Activated naive CD8-positive, alpha-beta T cell treated with anti-CD3 and anti-CD28 coated beads, Interleukin-2, amount 50 U/mL, for 16 hours (primary cell): ENCODE results near the gene SPOCK2.
"Not testable (repeated sequence)": the region's sequence is repeated elsewhere in the genome, so short reads cannot be mapped to it uniquely, and the experiment has no call there.

Experiments used
- DNase-seq: peaks from one replicate; pipeline ENCODE4 v3.0.0-alpha.2; 2020; ENCODE audit warnings: low read depth, low spot score

Gene SPOCK2

DNA sequence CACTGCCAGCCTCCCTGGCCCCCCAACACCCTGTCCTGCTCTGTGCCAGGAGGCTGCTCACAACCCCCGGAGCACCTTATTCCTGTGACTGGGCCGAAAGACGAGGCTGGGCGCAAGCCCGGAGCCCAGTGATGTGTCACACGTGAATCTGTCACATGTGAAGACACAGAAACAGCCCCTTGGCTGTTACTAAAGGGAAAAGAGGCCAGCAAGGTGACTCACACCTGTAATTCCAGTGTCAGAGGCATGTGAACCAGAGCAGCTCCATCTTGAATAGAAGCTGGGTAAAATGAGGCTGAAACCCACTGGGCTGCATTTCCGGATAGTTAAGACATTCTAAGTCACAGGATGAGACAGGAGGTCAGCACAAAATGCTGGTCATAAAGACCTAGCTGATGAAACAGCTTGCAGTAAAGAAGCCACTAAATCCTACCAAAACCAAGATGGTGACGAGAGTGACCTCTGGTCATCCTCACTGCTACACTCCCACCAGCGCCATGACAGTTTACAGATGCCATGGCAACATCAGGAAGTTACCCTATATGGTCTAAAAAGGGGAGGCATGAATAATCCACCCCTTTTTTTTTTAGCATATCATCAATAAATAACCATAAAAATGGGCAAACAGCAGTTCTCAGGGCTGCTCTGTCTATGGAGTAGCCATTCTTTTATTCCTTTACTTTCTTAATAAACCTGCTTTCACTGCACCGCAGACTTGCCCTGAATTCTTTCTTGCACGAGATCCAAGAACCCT is 55.8 kb downstream of the SPOCK2 start:
- not testable (repeated sequence) for DNase-seq

DNA sequence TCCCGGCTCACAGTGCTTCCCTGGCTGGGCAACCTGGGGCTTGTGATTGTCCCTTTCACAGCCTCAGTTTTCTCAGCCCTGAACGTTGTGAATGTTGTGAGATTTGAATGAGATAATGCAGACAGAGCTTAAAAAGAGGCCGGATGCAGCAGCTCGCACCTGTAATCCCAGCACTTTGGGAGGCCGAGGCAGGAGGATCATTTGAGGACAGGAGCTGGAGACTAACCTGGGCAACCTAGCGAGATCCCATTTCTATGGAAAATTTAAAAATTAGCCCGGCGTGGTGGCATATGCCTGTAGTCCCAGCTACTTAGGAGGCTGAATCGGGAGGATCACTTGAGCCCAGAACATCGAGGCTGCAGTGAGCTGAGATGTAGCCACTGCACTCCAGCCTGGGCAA is 56.6 kb downstream of the SPOCK2 start:
- no peak for DNase-seq

DNA sequence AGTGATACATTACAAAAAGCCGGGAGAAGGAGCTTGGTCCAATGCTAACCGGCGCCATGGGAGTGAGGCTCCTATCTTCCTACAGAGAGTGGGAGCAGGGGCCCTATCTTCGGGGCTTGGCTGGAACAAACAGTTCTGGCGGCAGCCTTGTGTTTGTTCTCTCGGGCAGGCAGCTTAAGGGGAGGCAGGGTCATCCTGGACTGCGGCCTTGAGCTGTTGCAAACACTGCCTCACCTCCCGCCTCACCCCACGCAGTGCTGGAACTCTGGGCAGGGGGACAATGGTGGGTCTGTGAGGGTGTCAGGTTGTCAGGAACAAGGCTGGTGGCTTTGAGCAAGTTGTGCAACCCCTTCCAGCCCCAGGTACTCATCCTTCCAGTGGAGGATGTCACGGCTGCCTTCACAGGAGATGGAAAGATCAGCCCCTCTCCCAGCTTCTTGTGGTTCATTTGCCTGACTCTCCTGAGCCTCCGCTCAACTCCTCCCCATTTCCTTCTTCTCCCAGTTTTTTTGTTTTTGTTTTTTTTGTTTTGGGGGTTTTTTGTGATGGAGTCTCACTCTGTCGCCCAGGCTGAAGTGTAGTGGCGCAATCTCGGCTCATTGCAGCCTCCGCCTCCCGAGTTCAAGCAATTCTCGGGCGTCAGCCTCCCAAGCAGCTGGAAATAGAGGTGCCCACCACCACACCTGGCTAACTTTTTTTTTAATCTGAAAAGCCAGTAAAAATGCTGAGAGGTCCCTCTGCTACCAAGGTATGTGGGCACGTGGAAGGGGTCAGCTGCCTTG is 57.4 kb downstream of the SPOCK2 start:
- DNase-seq: no peak

GRCh38 chr10:72029414-72029813 is 58.9 kb downstream of the SPOCK2 start:
- no peak for DNase-seq

- DNase-seq: no peak
Observed at GRCh38 chr10:72027498-72027897, 60.9 kb downstream of the SPOCK2 start.

DNA sequence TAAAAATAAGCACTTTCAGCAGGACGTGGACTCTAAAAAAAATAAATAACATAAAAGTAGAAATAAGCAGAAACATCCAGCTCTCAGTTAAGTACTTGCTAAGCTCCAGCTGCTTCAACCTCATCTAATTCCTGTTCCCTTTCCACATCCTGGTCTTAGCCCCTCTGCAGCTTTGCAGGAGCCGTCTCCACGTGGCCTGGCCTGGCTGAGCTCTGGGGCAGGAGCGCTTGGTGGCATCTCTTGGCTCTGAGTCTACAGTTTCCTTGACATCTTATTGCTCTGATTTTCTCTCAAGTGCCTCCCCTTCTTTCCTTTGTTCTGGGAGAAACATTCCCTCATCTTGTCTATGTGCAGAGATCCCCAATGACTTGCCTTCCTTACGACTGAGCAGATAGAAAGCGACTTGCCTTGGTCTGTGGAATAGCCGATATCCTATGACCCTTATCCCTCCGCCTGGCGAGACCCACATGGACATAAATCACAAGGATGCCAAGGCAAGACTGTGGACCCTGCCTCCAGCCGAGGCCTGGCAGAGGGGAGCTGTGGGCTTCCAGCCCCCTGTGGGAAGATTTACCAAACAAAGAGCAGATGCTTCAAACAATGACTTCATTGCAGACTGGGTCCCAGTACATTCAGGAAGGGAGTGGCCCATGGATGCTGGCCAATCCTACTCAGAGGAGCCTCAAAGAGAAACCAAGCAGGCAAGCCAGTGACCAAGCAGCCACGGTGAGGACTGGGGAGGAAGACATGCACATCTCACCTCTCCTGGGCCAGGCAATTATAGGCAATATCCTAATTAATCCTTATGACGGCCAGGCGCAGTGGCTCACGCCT is 61.9 kb downstream of the SPOCK2 start:
- no peak for DNase-seq

DNA sequence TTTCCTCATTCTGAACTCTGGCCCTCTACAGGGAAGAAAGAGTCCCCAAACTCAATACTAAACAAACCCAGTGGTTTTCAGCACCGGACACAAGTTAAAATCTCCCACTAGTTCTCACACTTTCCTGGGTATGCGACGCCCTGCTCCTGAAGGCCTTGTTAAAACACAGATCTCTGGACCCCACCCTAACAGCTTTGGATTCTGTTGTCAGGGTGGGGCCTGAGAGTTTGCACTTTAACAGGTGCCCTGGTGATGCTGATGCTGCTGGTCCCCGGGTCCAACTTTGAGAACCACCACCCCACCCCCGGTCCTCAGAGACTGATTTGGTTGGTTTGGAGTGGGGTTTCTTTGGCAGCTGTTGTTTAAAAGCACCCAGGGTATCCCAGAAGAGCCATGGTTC is 62.5 kb downstream of the SPOCK2 start:
- no peak for DNase-seq

GRCh38 chr10:72025400-72025799 is 63.0 kb downstream of the SPOCK2 start:
- DNase-seq: no peak

DNA sequence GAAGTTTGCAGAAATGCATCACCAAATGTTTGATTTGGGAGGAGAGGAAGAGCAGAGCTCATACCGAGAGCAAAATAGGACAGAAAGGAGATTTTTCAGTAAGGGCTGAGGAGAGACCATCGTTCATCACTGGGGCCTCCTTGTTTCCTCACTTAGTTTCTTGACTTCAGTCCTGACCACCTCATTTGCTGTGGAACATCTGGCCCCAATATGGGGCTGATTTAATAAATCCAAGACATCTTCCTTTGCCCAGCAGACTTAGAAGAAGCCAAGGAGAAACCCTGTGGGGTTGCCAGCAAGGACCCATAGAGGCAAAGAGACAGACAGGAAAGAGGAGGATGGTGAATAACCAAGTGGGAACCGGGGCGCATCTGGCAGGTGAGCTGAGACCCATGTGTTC is 63.8 kb downstream of the SPOCK2 start:
- no peak for DNase-seq

DNA sequence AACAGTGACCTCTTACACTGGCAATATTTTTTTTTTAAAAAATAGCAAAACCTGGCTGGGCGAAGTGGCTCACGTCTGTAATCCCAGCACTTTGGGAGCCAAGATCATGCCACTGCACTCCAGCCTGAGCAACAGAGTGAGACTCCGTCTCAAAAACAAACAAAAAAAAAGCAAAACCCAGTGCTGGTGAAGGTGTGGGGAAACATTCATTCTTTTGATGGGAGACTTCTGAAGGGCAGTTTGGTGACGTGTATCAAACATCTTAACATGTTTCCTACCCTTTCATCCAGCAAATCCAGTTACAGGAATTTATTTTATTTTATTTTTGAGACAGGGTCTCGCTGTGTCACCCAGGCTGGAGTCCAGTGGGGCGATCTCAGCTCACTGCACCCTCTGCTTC is 66.1 kb downstream of the SPOCK2 start:
- DNase-seq: no peak

GRCh38 chr10:72020914-72021809 is 67.2 kb downstream of the SPOCK2 start:
- no peak for DNase-seq

DNA sequence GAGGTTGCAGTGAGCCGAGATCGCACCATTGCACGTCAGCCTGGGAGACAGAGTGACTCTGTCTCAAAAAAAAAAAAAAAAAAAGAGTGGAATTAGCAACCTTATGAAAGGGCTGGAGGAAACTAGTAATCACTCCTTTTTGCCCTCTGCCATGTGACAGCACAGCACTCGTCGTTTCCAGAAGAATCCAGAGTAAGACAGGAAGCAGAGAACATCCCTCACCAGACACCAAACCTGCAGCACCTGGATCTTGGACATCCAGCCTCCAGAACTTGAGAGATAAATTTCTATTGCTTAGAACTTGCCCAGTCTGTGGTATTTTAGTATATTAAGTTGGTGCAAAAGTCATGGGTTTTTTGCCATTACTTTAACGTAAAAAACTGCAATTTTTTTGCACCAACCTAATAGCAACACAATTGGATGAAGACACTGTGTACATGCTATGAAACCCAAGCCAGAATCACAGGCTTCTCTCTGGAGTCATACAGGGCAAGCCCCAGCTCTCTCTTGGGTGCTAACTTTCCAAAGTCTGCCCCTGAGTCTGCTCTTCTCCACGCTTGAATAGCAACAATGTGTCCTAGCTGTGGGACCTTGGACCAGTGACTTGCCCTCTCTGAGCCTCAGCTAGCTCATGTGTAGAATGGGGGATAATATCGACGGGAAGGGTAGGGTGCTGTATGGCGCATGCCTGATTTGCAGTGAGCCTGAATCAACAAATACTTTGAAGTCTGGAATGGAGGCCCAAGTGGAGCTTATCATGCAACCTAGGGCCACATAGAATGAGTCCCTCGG is 69.1 kb downstream of the SPOCK2 start:
- no peak for DNase-seq

DNA sequence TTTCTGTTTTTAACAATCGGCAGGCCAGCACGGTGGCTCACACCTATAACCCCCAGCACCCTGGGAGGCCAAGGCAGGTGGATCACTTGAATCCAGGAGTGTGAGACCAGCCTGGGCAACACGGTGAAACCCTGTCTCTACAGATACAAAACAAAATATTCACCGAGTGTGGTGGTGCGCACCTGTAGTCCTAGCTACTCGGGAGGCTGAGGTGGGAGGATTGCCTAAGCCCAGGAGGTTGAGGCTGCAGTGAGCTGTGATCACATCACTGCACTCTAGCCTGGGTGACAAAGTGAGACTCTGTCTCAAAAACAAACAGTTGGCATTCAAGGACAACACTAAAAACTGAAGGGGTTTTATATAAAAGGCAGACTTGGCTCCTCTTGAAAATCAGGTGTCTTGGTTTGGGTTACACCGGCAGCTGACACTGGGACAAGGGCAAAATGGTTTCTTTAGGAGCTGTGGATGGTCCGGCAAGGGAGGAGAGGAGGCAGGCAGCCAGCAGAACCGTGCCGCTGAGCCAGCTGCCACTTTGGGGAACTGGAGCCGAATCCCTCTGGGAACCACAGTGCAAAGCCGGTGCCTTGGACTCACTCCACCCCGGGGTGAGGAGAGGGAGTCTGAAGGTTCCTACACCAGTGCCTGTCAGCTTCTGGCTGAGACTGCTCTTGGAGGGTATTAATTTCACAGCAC is 71.6 kb downstream of the SPOCK2 start:
- DNase-seq: no peak

DNA sequence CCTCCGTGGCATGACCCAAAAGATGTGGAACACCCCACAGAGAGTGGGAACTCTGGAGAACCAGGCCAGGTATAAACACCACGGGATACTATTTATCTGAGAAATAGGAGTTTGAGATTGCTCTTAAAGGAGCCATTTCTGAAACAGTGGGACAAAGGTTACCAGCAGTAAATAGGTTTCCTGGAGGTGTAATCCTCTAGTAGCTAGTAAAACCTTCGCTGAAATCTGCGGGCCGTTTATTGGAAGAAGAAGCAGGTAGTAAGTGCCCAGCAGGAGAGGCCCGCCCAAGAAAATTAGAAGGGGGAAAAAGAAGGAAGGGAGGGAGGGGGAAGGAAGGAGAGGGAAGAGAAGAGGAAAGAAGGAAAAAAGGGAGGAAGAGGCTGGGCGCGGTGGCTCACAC is 72.5 kb downstream of the SPOCK2 start:
- DNase-seq: no peak

DNA sequence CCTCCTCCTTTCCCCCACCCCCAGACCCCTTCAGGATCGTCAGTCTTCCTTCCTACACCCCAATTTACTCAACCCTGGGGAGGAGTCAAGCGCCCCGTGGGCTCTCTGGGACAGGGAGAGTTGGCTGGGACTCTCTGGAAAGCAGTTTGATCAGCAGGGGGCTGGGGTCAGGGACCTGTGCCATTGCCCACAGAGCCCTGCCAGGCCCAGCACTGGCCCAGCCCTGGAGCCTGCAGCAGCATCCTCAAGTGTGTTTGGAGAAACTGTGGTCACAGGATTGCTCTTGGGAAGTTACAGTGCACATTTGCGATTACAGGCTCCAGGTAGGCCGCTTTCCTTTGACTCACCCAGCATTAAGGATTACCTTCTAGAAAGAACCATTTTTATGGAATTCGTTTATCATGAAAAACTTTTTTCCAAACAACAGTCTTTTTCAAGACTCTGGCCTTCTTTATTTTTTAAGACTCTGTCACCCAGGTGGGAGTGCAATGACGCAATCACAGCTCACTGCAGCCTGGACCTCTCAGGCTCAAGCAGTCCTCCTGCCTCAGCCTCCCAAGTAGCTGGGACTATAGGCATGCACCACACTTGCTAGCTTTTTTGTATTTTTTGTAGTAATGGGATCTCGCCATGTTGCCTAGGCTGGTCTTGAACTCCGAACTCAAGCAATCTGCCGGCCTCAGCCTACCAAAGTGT is 73.4 kb downstream of the SPOCK2 start:
- DNase-seq: no peak

DNA sequence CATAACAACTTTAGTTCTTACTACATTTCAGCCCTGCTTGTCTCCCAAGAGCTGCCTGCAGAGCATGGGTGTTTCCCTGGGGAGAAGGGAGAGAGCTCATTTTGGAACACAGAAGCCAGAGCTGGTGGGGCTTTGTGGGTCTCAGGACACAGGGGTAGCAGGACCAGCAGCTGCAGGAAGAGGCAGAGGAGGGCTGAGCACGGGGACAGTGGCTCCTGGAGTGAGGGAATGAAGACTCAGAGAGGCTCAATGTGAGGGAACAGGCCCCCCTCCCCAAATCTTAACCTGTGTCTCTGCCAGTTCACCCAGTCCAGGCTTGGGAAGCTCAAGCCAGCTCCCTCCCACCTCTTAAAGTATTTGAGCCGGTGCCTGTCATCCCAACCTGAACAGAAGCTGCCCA is 74.2 kb downstream of the SPOCK2 start:
- no peak for DNase-seq

DNA sequence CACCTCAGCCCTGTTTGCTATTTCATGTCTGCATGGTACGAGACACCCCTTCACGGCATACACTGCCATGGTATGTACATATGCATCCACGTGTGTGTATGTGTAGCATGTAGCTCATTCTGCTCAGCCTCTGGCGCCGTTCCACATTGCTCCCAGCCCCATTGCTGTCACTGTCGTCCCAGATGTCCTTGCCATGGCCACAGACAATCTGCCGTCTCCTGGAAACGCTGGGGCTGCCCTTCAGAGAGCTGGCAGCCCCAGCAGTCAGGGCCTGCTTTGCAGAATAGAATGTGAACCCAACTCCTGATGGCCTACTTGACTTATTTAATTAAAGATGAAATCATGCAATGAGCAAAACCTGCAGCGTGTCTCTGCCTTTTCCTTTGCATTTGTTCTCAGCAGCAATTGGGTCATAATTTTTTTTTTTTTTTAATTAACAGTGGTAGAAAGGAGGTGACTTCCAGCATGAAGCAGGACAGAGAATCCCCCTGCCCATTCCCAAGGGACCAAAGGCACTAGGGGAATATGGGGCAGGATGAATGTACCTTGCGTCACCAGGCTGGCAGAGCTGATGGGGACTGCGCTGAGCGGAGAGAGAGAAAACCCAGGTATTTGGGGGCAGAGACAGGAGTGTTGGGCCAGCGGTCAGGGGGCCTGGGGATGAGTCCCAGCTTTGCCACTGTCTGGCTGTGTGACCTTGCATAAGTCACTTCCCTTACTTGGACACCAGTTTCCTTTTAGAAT is 75.0 kb downstream of the SPOCK2 start:
- DNase-seq: no peak

GRCh38 chr10:72012796-72013195 is 75.6 kb downstream of the SPOCK2 start:
- no peak for DNase-seq
